ENCODE measurements around the gene PUSL1.
A peak's percentile ranks its signal among the peaks of the same experiment; 100 is the strongest.
"Not testable (repeated sequence)": the region's sequence is repeated elsewhere in the genome, so short reads cannot be mapped to it uniquely, and the experiment has no call there.

Gene PUSL1

GRCh38 chr1:1312450-1313314, 4.3 kb downstream of the PUSL1 start:
- peaks cover 14% of the 10 kb centered on the region; the same call in 1 of the 2 replicates for H3K36me3 ChIP-seq (ENCODE audit: insufficient read depth, low read length)

GRCh38 chr1:1313500-1314236, 5.3 kb downstream of the PUSL1 start:
- peaks cover 14% of the 10 kb centered on the region; the same call in 1 of the 2 replicates for H3K36me3 ChIP-seq (ENCODE audit: insufficient read depth, low read length)
- H3K4me1 ChIP-seq (ENCODE audit: control insufficient read depth, insufficient read depth, low read length, unreplicated experiment), result peaks cover 15% of the 10 kb centered on the region
- H3K27me3 ChIP-seq (ENCODE audit: insufficient read depth, low read length), result no peaks in the 10 kb centered on the region
- H3K4me3 ChIP-seq (ENCODE audit: low read depth, low read length), result no peak overlapping the region
- H3K27ac ChIP-seq (ENCODE audit: low read depth, low read length), result no peak overlapping the region
- peaks cover 18% of the 10 kb centered on the region for H3K79me2 ChIP-seq (ENCODE audit: control insufficient read depth, insufficient read depth, low read length, unreplicated experiment)
- H2AFZ ChIP-seq (ENCODE audit: low read length, unreplicated experiment), result no peak overlapping the region

More at GRCh38 chr1:1312450-1313314, 4.3 kb downstream of the PUSL1 start:
- Histone ChIP-seq H3K4me1 (ENCODE audit: control insufficient read depth, insufficient read depth, low read length, unreplicated experiment) (peaks cover 10% of the 10 kb centered on the region), H3K4me3 (ENCODE audit: low read depth, low read length) (no peak overlapping the region), H3K79me2 (ENCODE audit: control insufficient read depth, insufficient read depth, low read length, unreplicated experiment) (peaks cover 18% of the 10 kb centered on the region), H3K27ac (ENCODE audit: low read depth, low read length) (no peak overlapping the region), H2AFZ (ENCODE audit: low read length, unreplicated experiment) (no peak overlapping the region), H3K27me3 (ENCODE audit: insufficient read depth, low read length) (no peaks in the 10 kb centered on the region)

GRCh38 chr1:1314237-1314586, 5.8 kb downstream of the PUSL1 start:
- peaks cover 16% of the 10 kb centered on the region for H3K79me2 ChIP-seq (ENCODE audit: control insufficient read depth, insufficient read depth, low read length, unreplicated experiment)
- H3K4me3 ChIP-seq (ENCODE audit: low read depth, low read length), result no peak overlapping the region
- H3K36me3 ChIP-seq (ENCODE audit: insufficient read depth, low read length), result peaks cover 14% of the 10 kb centered on the region; the same call in 1 of the 2 replicates

GRCh38 chr1:1314678-1315335, 6.4 kb downstream of the PUSL1 start:
- H3K36me3 ChIP-seq (ENCODE audit: insufficient read depth, low read length), result peaks cover 14% of the 10 kb centered on the region; the same call in 1 of the 2 replicates
- peaks cover 16% of the 10 kb centered on the region for H3K79me2 ChIP-seq (ENCODE audit: control insufficient read depth, insufficient read depth, low read length, unreplicated experiment)
- H2AFZ ChIP-seq (ENCODE audit: low read length, unreplicated experiment), result no peak overlapping the region
- no peaks in the 10 kb centered on the region for H3K27me3 ChIP-seq (ENCODE audit: insufficient read depth, low read length)
- H3K4me1 ChIP-seq (ENCODE audit: control insufficient read depth, insufficient read depth, low read length, unreplicated experiment), result peaks cover 11% of the 10 kb centered on the region
- H3K4me3 ChIP-seq (ENCODE audit: low read depth, low read length), result no peak overlapping the region
- no peak overlapping the region for H3K27ac ChIP-seq (ENCODE audit: low read depth, low read length)

More at GRCh38 chr1:1314237-1314586, 5.8 kb downstream of the PUSL1 start:
- Histone ChIP-seq H3K4me1 (ENCODE audit: control insufficient read depth, insufficient read depth, low read length, unreplicated experiment) (peaks cover 17% of the 10 kb centered on the region), H3K27me3 (ENCODE audit: insufficient read depth, low read length) (no peaks in the 10 kb centered on the region), H2AFZ (ENCODE audit: low read length, unreplicated experiment) (no peak overlapping the region), H3K27ac (ENCODE audit: low read depth, low read length) (no peak overlapping the region)

GRCh38 chr1:1315435-1315954, 7.1 kb downstream of the PUSL1 start:
- Histone ChIP-seq H3K27ac (ENCODE audit: low read depth, low read length) (no peak overlapping the region), H2AFZ (ENCODE audit: low read length, unreplicated experiment) (no peak overlapping the region), H3K27me3 (ENCODE audit: insufficient read depth, low read length) (no peaks in the 10 kb centered on the region), H3K4me3 (ENCODE audit: low read depth, low read length) (no peak overlapping the region), H3K36me3 (ENCODE audit: insufficient read depth, low read length) (peaks cover 14% of the 10 kb centered on the region; the same call in 1 of the 2 replicates), H3K4me1 (ENCODE audit: control insufficient read depth, insufficient read depth, low read length, unreplicated experiment) (peaks cover 9% of the 10 kb centered on the region), H3K79me2 (ENCODE audit: control insufficient read depth, insufficient read depth, low read length, unreplicated experiment) (peaks cover 23% of the 10 kb centered on the region)

- H3K27me3 ChIP-seq (ENCODE audit: insufficient read depth, low read length); H2AFZ ChIP-seq (ENCODE audit: low read length, unreplicated experiment); H3K27ac ChIP-seq (ENCODE audit: low read depth, low read length); H3K4me3 ChIP-seq (ENCODE audit: low read depth, low read length): not testable (repeated sequence)
- peaks cover 14% of the 10 kb centered on the region; the same call in 1 of the 2 replicates for H3K36me3 ChIP-seq (ENCODE audit: insufficient read depth, low read length)
- peaks cover 16% of the 10 kb centered on the region for H3K4me1 ChIP-seq (ENCODE audit: control insufficient read depth, insufficient read depth, low read length, unreplicated experiment)
- H3K79me2 ChIP-seq (ENCODE audit: control insufficient read depth, insufficient read depth, low read length, unreplicated experiment), result peaks cover 30% of the 10 kb centered on the region
Observed at GRCh38 chr1:1316199-1316598, 7.8 kb downstream of the PUSL1 start.

GRCh38 chr1:1317420-1317819, 9.0 kb downstream of the PUSL1 start:
- peaks cover 41% of the 10 kb centered on the region for H3K79me2 ChIP-seq (ENCODE audit: control insufficient read depth, insufficient read depth, low read length, unreplicated experiment)
- H3K27ac ChIP-seq (ENCODE audit: low read depth, low read length), result peak overlapping the region; percentile 82
- no peaks in the 10 kb centered on the region for H3K27me3 ChIP-seq (ENCODE audit: insufficient read depth, low read length)
- H3K4me3 ChIP-seq (ENCODE audit: low read depth, low read length), result no peak overlapping the region
- peaks cover 25% of the 10 kb centered on the region for H3K4me1 ChIP-seq (ENCODE audit: control insufficient read depth, insufficient read depth, low read length, unreplicated experiment)
- H3K36me3 ChIP-seq (ENCODE audit: insufficient read depth, low read length), result peaks cover 10% of the 10 kb centered on the region; the same call in 1 of the 2 replicates
- H2AFZ ChIP-seq (ENCODE audit: low read length, unreplicated experiment), result no peak overlapping the region

GRCh38 chr1:1318131-1318652, 9.8 kb downstream of the PUSL1 start:
- peak overlapping the region; percentile 82 for H3K27ac ChIP-seq (ENCODE audit: low read depth, low read length)
- H3K36me3 ChIP-seq (ENCODE audit: insufficient read depth, low read length), result peaks cover 9% of the 10 kb centered on the region; the same call in 1 of the 2 replicates
- H2AFZ ChIP-seq (ENCODE audit: low read length, unreplicated experiment), result no peak overlapping the region
- H3K4me1 ChIP-seq (ENCODE audit: control insufficient read depth, insufficient read depth, low read length, unreplicated experiment), result peaks cover 30% of the 10 kb centered on the region
- no peak overlapping the region for H3K4me3 ChIP-seq (ENCODE audit: low read depth, low read length)
- no peaks in the 10 kb centered on the region for H3K27me3 ChIP-seq (ENCODE audit: insufficient read depth, low read length)
- peaks cover 47% of the 10 kb centered on the region for H3K79me2 ChIP-seq (ENCODE audit: control insufficient read depth, insufficient read depth, low read length, unreplicated experiment)

- peak overlapping the region; percentile 82 for H3K27ac ChIP-seq (ENCODE audit: low read depth, low read length)
Observed at GRCh38 chr1:1318777-1319645, 10.6 kb downstream of the PUSL1 start.

More at GRCh38 chr1:1318777-1319645, 10.6 kb downstream of the PUSL1 start:
- Histone ChIP-seq H3K27me3 (ENCODE audit: insufficient read depth, low read length) (no peaks in the 10 kb centered on the region), H3K4me1 (ENCODE audit: control insufficient read depth, insufficient read depth, low read length, unreplicated experiment) (peaks cover 34% of the 10 kb centered on the region), H3K36me3 (ENCODE audit: insufficient read depth, low read length) (0 out of 2 replicates have a peak, but pooled peaks cover 4% of the 10 kb centered on the region), H3K79me2 (ENCODE audit: control insufficient read depth, insufficient read depth, low read length, unreplicated experiment) (peaks cover 50% of the 10 kb centered on the region), H3K4me3 (ENCODE audit: low read depth, low read length) (no peak overlapping the region), H2AFZ (ENCODE audit: low read length, unreplicated experiment) (no peak overlapping the region)

All from ACC112 (cell line).